CD4-positive, CD25-positive, alpha-beta regulatory T cell (primary cell): Measurements from ENCODE around the gene PIP5K1B. TPM values are rescaled to one million over a fixed set of nuclear protein-coding genes. Genes with fewer than 3 reads are reported as not detected.

Experiments used
- ATAC-seq, 2 donors: fragments of 150-1000 bp; cut with Tn5 transposase; one replicate each; pipeline ENCODE4 v1.10.0; 2021; ENCODE audit warnings: low read depth in 2 of 2, moderate number of reproducible peaks in 2 of 2, moderate library complexity in 1 of 2
- DNase-seq, 3 donors: peaks; one replicate each; pipeline versions ENCODE4 v3.0.0 to v3.0.0-alpha.2; 2012 to 2022; ENCODE audit warnings: mixed read lengths in 1 of 3
- H3K27ac ChIP-seq: one replicate; pipeline ENCODE4 v1.7.0; 2013; ENCODE audit warnings: mild to moderate bottlenecking, low read length; ENCODE audit not compliant: insufficient read depth, poor library complexity, severe bottlenecking
- H3K27me3 ChIP-seq: one replicate; pipeline ENCODE4 v1.7.0; 2013; ENCODE audit warnings: low read length; ENCODE audit not compliant: control insufficient read depth, insufficient read depth
- H3K36me3 ChIP-seq: one replicate; pipeline ENCODE4 v1.7.0; 2013; ENCODE audit warnings: mild to moderate bottlenecking, low read length, moderate library complexity; ENCODE audit not compliant: control insufficient read depth, insufficient read depth
- H3K4me1 ChIP-seq: 2 replicates; pipeline ENCODE4 v1.7.0; 2013; ENCODE audit warnings: mild to moderate bottlenecking, low read length; ENCODE audit not compliant: insufficient read depth, control insufficient read depth, poor library complexity, severe bottlenecking
- H3K4me3 ChIP-seq: one replicate; pipeline ENCODE4 v1.7.0; 2013; ENCODE audit warnings: low read depth, mild to moderate bottlenecking, low read length, moderate library complexity
- H3K9me3 ChIP-seq, 2 experiments: 1 replicate in 1 of 2; 2 replicates in 1 of 2; pipeline ENCODE4 v1.7.0; 2013; ENCODE audit warnings: low read length in 2 of 2, mild to moderate bottlenecking in 1 of 2, moderate library complexity in 1 of 2; ENCODE audit not compliant: control insufficient read depth in 2 of 2
- H3K27ac Mint-ChIP-seq, 3 donors: one replicate each; pipeline ENCODE4 v1.8.0; 2020 to 2022; ENCODE audit warnings: mild to moderate bottlenecking in 3 of 3, mixed read lengths in 3 of 3, moderate library complexity in 2 of 3
- H3K27me3 Mint-ChIP-seq: one replicate; pipeline ENCODE4 v1.8.0; 2022; ENCODE audit warnings: mild to moderate bottlenecking, mixed read lengths
- H3K36me3 Mint-ChIP-seq: one replicate; pipeline ENCODE4 v1.8.0; 2020; ENCODE audit warnings: mixed read lengths
- H3K4me1 Mint-ChIP-seq, 4 donors: one replicate each; pipeline ENCODE4 v1.8.0; 2020 to 2022; ENCODE audit warnings: mixed read lengths in 4 of 4, mild to moderate bottlenecking in 1 of 4
- H3K4me3 Mint-ChIP-seq, 4 donors: one replicate each; pipeline ENCODE4 v1.8.0; 2020 to 2022; ENCODE audit warnings: mild to moderate bottlenecking in 4 of 4, mixed read lengths in 4 of 4, moderate library complexity in 3 of 4
- H3K9me3 Mint-ChIP-seq, 7 donors: one replicate each; pipeline ENCODE4 v1.8.0; 2020 to 2022; ENCODE audit warnings: mixed read lengths in 7 of 7, mild to moderate bottlenecking in 3 of 7, moderate library complexity in 2 of 7
- polyA plus RNA-seq, 4 donors: library from polyadenylated mRNA; unstranded; fragments of 300-500 nt; fragmentation: Illumina TruSeq; gene quantifications; one replicate each; pipeline ENCODE4 v1.2.3, GENCODE V29; 2021
- total RNA-seq: library from RNA; stranded (reverse); gene quantifications from one replicate; pipeline ENCODE4 v1.2.3, GENCODE V29; 2022

Gene PIP5K1B
- total and polyA plus RNA-seq, 5 donors from 2014 or later: 0.47 to 1.9 (median 1.0) TPM

DNA sequence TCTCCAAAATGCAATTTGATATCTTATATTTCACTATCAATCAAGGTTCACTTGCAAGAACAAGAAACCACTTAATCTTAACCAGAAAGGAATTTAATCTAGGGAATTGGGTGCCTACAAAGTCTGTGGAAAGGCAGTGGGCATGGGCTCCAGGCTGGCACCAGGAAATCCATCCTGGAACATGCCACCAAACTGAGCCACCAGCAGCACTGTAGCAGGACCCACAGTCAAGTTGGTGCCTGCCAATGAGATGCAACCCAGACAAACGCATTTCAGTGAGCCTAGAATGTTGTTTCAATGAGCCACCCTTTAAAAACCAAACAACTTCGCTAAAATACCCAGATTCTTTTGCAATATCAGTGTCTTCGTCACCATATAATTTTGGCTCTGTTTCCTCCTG, 237.8 kb downstream of the PIP5K1B start:
- DNase-seq (no peak), ATAC-seq (no peak)
- H3K36me3 ChIP-seq: no peaks in the 10 kb centered on the region
- no peaks in the 10 kb centered on the region for H3K4me1 ChIP-seq
- Mint-ChIP-seq H3K4me3 (no peak overlapping the region), H3K36me3 (no peaks in the 10 kb centered on the region), H3K27ac (no peak overlapping the region), H3K27me3 (no peaks in the 10 kb centered on the region), H3K9me3 (no peaks in the 10 kb centered on the region), H3K4me1 (no peaks in the 10 kb centered on the region)
- no peak overlapping the region for H3K4me3 ChIP-seq
- H3K27ac ChIP-seq: no peak overlapping the region
- H3K9me3 ChIP-seq: no peaks in the 10 kb centered on the region
- no peaks in the 10 kb centered on the region for H3K27me3 ChIP-seq

DNA sequence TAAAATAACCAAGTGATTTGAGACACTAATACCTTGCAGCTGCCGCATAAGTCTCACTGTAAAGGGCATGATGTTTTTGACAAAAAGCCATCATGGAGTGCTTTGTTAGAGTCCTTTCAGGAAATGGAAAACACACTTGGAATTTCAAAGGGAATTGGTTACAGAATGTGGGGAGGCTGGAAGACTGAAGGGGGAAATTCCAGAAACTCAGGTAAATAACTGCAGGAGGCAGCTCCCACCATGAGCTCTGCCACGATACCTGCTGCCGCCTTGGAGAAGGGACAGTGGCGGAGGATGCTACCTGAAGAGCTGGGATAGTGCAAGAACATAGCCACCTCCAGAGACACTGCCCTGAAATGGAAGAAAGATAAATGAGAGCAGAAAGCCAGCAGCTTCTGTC, 242.0 kb downstream of the PIP5K1B start:
- no peaks in the 10 kb centered on the region for H3K4me1 ChIP-seq
- Mint-ChIP-seq H3K36me3 (no peaks in the 10 kb centered on the region), H3K27ac (no peak overlapping the region), H3K4me1 (peaks cover 3 to 9% (median 4%) of the 10 kb centered on the region in 4 donors), H3K4me3 (no peak overlapping the region), H3K9me3 (no peaks in the 10 kb centered on the region), H3K27me3 (no peaks in the 10 kb centered on the region)
- ATAC-seq (no peak), DNase-seq (no peak)
- H3K27ac ChIP-seq: no peak overlapping the region
- no peaks in the 10 kb centered on the region for H3K9me3 ChIP-seq
- H3K36me3 ChIP-seq: no peaks in the 10 kb centered on the region
- no peaks in the 10 kb centered on the region for H3K27me3 ChIP-seq
- no peak overlapping the region for H3K4me3 ChIP-seq

DNA sequence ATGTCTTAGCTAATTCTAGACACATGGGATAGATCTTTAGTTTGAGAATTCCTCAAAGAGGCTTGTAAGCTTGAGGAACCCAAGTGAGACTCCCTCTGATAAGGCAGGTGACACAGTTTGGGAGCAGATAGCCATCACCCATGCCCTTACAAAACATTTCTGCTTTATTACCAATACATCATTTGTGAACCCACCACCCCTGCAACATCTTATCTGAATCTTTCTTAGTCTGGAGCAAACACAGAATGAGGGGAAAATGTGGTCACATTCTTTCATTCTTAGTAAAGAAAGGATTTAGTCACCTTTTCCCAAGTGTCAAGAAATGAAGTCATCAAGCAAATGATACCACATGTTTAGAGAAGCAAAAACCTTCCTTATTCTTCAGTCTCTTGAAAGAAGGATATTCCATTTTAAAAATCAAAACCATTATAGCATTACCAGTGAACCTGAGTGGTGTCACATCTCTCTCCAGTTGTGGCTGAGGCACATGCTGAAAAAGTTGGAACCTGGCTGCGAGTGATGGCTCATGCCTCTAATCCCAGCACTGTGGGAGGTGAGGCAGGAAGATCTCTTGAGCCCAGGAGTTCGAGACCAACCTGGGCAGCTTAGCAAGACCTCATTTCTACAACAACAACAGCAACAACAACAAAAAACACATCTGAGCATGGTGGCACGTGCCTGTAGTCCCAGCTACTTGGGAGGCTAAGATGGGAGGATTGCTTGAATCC, 243.0 kb downstream of the PIP5K1B start:
- peaks cover 4 to 13% (median 6%) of the 10 kb centered on the region in 4 donors for H3K4me1 Mint-ChIP-seq
- no peaks in the 10 kb centered on the region for H3K36me3 Mint-ChIP-seq
- no peak overlapping the region for H3K27ac Mint-ChIP-seq
- Histone ChIP-seq H3K4me3 (no peak overlapping the region), H3K9me3 (no peaks in the 10 kb centered on the region), H3K27ac (no peak overlapping the region), H3K36me3 (no peaks in the 10 kb centered on the region), H3K4me1 (no peaks in the 10 kb centered on the region), H3K27me3 (no peaks in the 10 kb centered on the region)
- H3K9me3 Mint-ChIP-seq: no peaks in the 10 kb centered on the region
- H3K4me3 Mint-ChIP-seq: no peak overlapping the region
- DNase-seq (no peak), ATAC-seq (no peak)
- H3K27me3 Mint-ChIP-seq: no peaks in the 10 kb centered on the region

DNA sequence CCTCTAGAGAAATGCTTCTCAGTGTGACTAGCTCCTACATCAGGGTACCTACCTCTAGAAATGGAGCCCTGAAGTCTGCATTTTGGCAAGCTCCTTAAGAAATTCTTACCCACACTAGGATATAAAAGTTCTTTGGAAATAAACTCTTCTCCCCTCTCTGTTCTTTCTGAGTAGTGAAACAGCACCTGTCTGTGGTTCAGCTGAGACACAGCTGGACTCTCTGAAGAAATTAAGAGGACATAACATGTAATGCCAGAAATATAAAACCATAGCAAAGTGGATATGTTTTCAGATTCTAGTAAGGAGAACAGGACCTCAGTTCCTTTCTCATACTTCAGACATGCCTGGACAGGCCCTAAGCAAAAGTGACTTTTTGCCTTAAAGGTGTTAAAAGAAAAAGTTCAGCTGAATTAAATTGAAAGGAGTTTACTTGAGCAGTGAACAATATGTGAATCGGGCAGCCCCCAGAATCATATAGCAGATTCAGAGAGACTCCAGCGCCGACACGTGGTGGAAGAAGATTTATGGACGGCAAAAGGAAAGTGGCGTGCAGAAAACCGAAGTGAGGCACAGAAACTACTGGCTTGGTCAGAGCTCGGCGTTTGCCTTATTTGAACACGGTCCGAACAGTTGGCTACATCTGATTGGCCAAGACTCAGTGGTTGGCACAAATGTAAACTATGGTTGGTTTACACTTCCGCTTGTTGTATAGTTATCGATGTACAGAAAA, 244.4 kb downstream of the PIP5K1B start:
- peaks cover 5 to 18% (median 8%) of the 10 kb centered on the region in 4 donors for H3K4me1 Mint-ChIP-seq
- H3K27me3 Mint-ChIP-seq: no peaks in the 10 kb centered on the region
- no peak overlapping the region for H3K27ac Mint-ChIP-seq
- H3K36me3 Mint-ChIP-seq: no peaks in the 10 kb centered on the region
- DNase-seq: peak in 2 of 3 donors; percentile 22 to 71
- Histone ChIP-seq H3K9me3 (no peaks in the 10 kb centered on the region), H3K27me3 (no peaks in the 10 kb centered on the region), H3K4me1 (no peaks in the 10 kb centered on the region), H3K4me3 (no peak overlapping the region), H3K36me3 (no peaks in the 10 kb centered on the region), H3K27ac (no peak overlapping the region)
- ATAC-seq: peak in 1 of 2 donors; percentile 18
- H3K9me3 Mint-ChIP-seq: no peaks in the 10 kb centered on the region
- no peak overlapping the region for H3K4me3 Mint-ChIP-seq

DNA sequence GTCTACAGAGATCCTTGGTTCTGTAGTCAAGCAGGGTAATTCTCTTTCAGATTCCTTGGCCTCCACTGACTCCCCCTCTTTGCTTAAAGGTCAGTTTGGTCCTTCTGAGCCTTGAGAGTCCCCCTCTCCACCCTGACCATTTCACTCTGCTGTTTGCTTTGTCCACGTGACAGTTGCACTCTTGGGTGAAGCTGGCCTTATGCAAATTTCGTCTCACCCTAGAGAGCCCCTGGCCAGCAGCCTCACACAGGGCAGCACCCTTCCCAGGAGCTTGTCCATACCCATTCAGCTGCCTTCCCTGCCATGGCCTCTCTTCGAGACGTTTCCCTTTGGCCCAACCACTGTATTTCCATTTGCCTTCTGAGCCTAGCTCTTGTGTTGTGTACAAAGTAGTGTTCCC, 245.1 kb downstream of the PIP5K1B start:
- no peak overlapping the region for H3K4me3 Mint-ChIP-seq
- no peaks in the 10 kb centered on the region for H3K36me3 ChIP-seq
- ATAC-seq: no peak
- no peaks in the 10 kb centered on the region for H3K27me3 ChIP-seq
- no peaks in the 10 kb centered on the region for H3K9me3 Mint-ChIP-seq
- H3K36me3 Mint-ChIP-seq: no peaks in the 10 kb centered on the region
- no peaks in the 10 kb centered on the region for H3K27me3 Mint-ChIP-seq
- H3K27ac ChIP-seq: no peak overlapping the region
- H3K4me1 ChIP-seq: peaks cover 7% of the 10 kb centered on the region
- no peak overlapping the region for H3K27ac Mint-ChIP-seq
- H3K9me3 ChIP-seq: no peaks in the 10 kb centered on the region
- no peak overlapping the region for H3K4me3 ChIP-seq
- peaks cover 5 to 25% (median 15%) of the 10 kb centered on the region in 4 donors for H3K4me1 Mint-ChIP-seq
- no peak for DNase-seq

DNA sequence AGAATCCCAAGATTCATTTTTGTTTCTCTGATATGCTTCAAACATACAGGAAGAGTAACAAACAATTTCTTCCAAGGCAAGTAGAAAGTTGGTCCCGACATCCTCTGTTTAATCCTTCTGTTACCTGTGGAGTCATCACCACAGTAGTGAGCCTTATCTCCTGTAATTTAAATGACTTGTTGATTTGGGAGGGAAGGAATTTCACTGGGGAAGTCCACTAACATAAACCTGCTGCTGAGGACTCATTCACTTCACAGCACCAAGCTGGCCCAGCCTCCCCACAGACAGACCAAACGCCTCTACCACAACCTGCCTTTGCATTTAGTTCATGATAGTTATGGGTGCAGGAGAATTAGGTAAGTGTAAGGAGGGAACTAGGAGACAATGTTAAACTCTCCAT, 245.6 kb downstream of the PIP5K1B start:
- Histone ChIP-seq H3K4me1 (peaks cover 10% of the 10 kb centered on the region), H3K27me3 (no peaks in the 10 kb centered on the region), H3K27ac (no peak overlapping the region), H3K4me3 (no peak overlapping the region), H3K36me3 (no peaks in the 10 kb centered on the region), H3K9me3 (no peaks in the 10 kb centered on the region)
- Mint-ChIP-seq H3K27me3 (no peaks in the 10 kb centered on the region), H3K36me3 (no peaks in the 10 kb centered on the region), H3K27ac (no peak overlapping the region), H3K9me3 (no peaks in the 10 kb centered on the region), H3K4me3 (no peak overlapping the region), H3K4me1 (peaks cover 7 to 30% (median 20%) of the 10 kb centered on the region in 4 donors)
- ATAC-seq: no peak
- DNase-seq: no peak

DNA sequence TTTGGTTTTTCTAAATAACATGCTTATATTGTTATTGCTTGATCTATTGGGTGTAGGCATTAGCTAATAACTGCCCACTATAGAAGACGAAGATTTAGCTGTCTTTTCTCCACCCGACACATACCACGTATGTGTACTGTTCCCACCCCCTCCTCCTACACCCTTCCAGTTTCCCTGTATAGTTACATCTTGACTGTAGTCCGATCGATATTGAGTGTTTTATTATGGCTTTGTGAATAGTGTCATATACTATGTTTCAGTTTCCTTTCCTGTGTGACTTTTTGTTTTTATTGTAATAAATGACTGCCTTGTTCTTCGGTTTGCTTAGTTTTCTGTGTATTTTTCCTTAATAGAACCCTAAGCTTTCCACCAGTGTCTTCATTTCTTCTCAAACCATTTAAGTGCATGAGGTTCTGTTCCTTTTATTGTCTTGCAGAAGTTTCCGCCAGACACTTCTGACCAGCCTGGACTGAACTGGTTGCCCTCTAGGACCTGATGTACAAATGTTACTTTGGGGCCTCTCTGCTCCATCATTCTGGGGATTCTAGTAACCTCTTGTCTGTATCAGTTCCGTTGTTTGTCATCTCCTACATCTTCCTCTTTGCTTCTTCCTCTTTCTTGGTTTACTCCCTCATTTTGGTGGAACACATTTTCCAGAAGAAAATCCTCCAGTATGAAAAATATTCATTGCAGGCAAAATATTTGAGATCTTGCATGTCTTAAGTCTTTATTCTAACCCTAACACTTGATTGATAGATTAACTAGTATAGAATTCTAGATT, 247.0 kb downstream of the PIP5K1B start:
- DNase-seq: no peak
- Histone ChIP-seq H3K4me1 (peaks cover 10% of the 10 kb centered on the region), H3K36me3 (no peaks in the 10 kb centered on the region), H3K27ac (no peak overlapping the region), H3K9me3 (no peaks in the 10 kb centered on the region), H3K4me3 (no peak overlapping the region), H3K27me3 (no peaks in the 10 kb centered on the region)
- H3K36me3 Mint-ChIP-seq: no peaks in the 10 kb centered on the region
- peaks cover 0 to 3% (median 0%) of the 10 kb centered on the region in 7 donors for H3K9me3 Mint-ChIP-seq
- H3K4me1 Mint-ChIP-seq: peaks cover 7 to 31% (median 25%) of the 10 kb centered on the region in 4 donors
- H3K4me3 Mint-ChIP-seq: no peak overlapping the region
- H3K27ac Mint-ChIP-seq: peak overlapping the region in 2 of 3 donors; percentile 6 to 48
- H3K27me3 Mint-ChIP-seq: no peaks in the 10 kb centered on the region
- ATAC-seq: no peak
